ENCODE data around the gene CHPF2. TPM values are rescaled to one million over a fixed set of nuclear protein-coding genes. Genes with fewer than 3 reads are reported as not detected.

Gene CHPF2
- total RNA-seq, 4 donors from 2014 or later: 14.2 to 28.3 (median 24.3) TPM

- TF ChIP-seq CTCF (IDR thresholded peaks at IDR 0.05; ENCODE audit: low read depth): no peak
These were observed 42.1 kb downstream of the CHPF2 start for GRCh38 chr7:151274396-151274795.

DNA sequence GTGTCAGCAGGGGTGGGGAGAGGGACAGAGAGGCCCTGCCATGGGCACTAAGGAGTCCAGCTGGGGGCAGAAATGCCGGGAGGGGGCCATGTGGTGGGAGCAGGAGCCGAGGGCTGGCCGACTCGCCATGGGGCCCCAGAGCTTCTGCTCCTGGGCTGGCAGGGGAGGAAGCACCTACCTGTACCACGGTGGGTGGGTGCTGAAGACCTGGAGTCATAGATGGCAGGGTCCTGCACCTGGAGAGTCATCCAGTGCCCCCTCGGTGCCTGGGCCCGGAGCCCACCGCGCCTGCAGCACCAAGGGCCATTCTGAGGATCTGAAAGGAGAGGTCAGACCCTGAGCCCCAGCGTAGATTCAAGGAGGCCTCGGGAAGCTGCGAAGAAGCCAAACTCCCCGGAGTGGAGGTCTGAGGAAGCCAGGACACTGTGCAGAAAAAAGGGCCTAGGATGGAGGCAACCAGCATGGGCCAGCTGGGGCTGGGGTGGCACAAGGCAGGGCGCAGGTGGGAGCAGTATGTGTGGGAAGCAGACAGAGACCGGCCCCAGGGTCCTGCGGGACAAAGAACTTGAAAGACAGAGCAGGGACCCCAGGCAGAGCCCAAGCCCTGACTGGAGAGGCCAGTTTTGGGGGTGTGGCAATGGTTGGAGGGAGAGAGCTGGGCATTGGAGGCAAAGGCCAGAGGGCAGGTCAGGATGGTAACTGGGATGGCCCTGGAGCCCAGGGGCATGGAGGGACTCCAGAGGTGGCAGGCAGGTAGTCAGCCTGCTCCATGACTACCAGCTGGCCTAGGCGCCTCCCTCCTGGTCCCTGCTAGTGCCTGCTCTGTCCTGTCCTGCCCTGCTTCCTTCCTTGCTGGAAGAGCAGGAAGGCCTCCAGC, 42.9 kb downstream of the CHPF2 start:
- no peak for TF ChIP-seq CTCF (IDR thresholded peaks at IDR 0.05; ENCODE audit: low read depth)

DNA sequence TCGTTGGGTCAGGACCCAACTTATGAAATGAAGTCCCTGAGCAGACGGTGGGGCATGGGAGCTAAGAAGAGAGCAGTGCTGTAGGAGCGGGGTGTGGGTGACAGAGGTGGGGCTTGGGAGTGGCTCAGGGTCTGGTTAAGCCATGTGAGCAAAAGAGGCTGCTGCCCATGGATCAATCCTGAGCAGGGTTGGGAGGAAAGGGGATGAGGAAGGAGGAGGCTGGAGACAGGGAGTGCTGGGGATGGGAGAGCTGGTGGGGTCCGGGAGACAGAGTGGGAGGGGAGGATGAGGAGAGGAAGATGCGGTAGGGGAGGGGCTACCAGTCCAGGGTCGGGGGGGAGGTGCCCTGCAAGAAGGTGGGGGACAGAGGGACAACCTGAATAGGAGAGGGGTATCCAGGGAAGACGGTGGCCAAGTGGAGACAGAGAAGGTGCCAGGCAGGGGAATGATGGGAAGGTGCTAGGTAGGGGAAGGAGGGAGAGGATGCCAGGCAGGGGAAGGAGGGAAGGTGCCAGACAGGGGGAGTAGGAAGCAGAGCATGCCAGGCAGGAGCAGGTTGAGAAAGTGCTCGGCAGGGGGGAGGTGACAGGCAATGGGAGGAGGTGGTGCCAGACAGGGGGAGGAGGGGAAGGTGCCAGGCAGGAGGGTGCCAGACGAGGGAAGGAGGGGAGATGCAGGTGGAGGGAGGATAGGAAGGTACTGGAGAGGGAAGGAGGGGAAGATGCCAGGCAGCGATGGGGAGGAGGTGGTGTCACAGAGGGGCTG, 43.7 kb downstream of the CHPF2 start:
- no peak for TF ChIP-seq CTCF (IDR thresholded peaks at IDR 0.05; ENCODE audit: low read depth)

- TF ChIP-seq CTCF (IDR thresholded peaks at IDR 0.05; ENCODE audit: low read depth): no peak
These were observed 44.6 kb downstream of the CHPF2 start for GRCh38 chr7:151276666-151277590.

GRCh38 chr7:151277631-151278030, 45.3 kb downstream of the CHPF2 start:
- no peak for TF ChIP-seq CTCF (IDR thresholded peaks at IDR 0.05; ENCODE audit: low read depth)

GRCh38 chr7:151278949-151279348, 46.7 kb downstream of the CHPF2 start:
- no peak for TF ChIP-seq CTCF (IDR thresholded peaks at IDR 0.05; ENCODE audit: low read depth)
